NCI-H2171 treated with DMSO at 0.1 percent for 48 hours (cell line): ENCODE results near the gene MMRN2.
"Not testable (repeated sequence)": the region's sequence is repeated elsewhere in the genome, so short reads cannot be mapped to it uniquely, and the experiment has no call there.

Experiments used
- DNase-seq: peaks from one replicate; lab custom pipeline; 2025; lab: John Stamatoyannopoulos, UW

The MMRN2 gene

GRCh38 chr10:86957471-86958115 is at the start of gene MMRN2:
TSS of gene MMRN2 (minus strand) at chr10:86957615. CDS start at chr10:86957541, 74 bp downstream.
- no peak for DNase-seq

DNA sequence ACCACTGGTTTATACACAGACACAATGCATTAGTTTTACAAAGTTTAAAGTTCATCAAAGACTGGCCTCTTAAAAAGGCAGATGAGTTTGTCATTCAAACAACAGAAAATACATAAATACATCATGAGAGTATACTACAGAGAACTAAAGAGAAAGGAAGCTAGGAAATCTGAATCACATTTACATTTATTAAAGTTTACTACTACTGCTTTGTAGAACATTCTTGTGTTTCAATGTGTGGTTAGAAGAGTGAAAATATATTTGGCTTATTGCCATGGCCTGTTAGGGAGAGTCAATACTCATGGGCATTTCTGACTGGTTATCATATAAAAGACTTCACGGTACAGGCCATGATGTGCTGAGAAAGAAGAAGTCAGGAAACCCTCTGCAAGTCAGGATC is 49.7 kb upstream of the MMRN2 start:
- DNase-seq, result not testable (repeated sequence)

- DNase-seq, result no peak
Measured at GRCh38 chr10:87000491-87000890, 43.1 kb upstream of the MMRN2 start.

GRCh38 chr10:86999802-87000403 is 42.5 kb upstream of the MMRN2 start:
- not testable (repeated sequence) for DNase-seq

- no peak for DNase-seq
Measured at GRCh38 chr10:86992929-86993328, 35.5 kb upstream of the MMRN2 start.

DNA sequence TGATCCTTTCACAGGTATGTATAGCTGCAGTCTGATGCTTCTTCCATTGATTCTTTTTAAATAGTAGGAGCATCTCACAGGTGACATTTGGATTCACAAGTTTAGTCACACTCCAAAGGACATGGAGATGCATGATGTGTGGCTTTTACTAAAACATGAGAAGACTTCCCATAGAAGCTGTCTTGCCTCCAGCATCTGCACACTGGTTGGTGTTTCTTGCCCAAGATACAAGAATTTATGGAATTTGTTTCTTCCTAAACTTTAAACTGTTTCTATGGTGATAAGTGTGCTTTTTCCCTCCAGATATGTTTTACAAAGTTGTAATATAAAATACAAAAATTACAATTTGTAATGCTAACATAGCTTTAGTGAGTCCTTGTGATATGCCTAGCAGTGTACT is 35.0 kb upstream of the MMRN2 start:
- no peak for DNase-seq

DNA sequence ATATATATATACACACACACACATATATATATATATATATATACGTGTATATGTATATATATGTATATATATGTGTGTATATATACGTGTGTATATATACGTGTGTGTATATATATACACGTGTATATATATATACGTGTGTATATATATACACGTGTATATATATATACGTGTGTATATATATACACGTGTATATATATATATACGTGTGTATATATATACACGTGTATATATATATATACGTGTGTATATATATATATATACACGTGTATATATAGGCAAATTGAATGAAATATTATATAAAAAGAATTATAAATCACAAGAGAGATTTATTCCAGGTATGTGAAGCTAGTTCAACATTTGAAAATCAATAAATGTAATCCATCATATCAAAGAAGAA is 33.9 kb upstream of the MMRN2 start:
- DNase-seq, result not testable (repeated sequence)

GRCh38 chr10:86988520-86988919 is 31.1 kb upstream of the MMRN2 start:
- DNase-seq, result no peak

GRCh38 chr10:86984498-86984897 is 27.1 kb upstream of the MMRN2 start:
- not testable (repeated sequence) for DNase-seq

DNA sequence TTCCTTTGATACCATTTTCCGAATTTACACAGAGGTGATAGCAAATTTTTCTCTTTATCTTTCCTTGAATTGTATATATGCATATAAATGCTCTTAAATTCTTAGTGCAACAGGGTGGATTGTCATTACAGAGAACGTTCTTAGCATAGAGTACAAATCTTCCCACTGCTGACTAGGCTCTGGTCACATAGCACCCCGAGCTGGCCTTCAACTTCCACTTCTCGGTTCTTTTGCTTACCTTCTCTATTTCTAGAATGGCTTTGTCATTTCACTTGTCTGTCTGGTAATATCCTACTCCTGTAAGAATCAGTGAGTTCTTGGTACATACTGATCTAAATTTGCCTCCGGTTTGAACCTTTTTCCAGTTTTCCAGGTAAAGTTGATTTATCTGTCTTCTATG is 24.3 kb upstream of the MMRN2 start:
- DNase-seq, result no peak

DNA sequence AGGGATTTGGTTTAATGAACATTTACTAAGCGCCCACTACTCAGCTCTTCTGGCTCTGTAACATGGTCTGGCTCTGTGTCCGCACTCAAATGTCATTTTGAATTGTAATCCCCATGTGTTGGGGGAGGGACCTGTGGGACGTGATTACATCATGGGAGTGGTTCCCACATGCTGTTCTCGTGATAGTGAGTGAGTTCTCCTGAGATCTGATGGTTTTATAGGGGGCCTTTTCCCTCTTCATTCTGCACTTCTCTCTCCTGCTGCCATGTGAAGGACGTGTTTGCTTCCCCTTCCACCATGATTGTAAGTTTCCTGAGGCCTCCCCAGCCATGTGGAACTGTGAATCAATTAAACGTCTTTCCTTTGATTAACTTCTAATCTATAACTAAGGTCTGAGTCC is 23.6 kb upstream of the MMRN2 start:
- DNase-seq, result not testable (repeated sequence)

- no peak for DNase-seq
Measured at GRCh38 chr10:86979977-86980448, 22.6 kb upstream of the MMRN2 start.

- DNase-seq, result no peak
Measured at GRCh38 chr10:86979296-86979818, 21.9 kb upstream of the MMRN2 start.

- not testable (repeated sequence) for DNase-seq
Measured at GRCh38 chr10:86978457-86978856, 21.0 kb upstream of the MMRN2 start.

GRCh38 chr10:86976362-86977056 is 19.1 kb upstream of the MMRN2 start:
- DNase-seq, result no peak

- DNase-seq, result no peak
Measured at GRCh38 chr10:86974484-86974883, 17.1 kb upstream of the MMRN2 start.

- DNase-seq, result no peak
Measured at GRCh38 chr10:86972613-86973380, 15.4 kb upstream of the MMRN2 start.

GRCh38 chr10:86971232-86971991 is 14.0 kb upstream of the MMRN2 start:
- DNase-seq, result peak; percentile 60

- no peak for DNase-seq
Measured at GRCh38 chr10:86970982-86971231, 13.5 kb upstream of the MMRN2 start.

- no peak for DNase-seq
Measured at GRCh38 chr10:86970162-86970981, 13.0 kb upstream of the MMRN2 start.
